Measurements from ENCODE around the gene FOXS1.
A peak's percentile ranks its signal among the peaks of the same experiment; 100 is the strongest.
"Not testable (repeated sequence)": the region's sequence is repeated elsewhere in the genome, so short reads cannot be mapped to it uniquely, and the experiment has no call there.

The FOXS1 gene

DNA sequence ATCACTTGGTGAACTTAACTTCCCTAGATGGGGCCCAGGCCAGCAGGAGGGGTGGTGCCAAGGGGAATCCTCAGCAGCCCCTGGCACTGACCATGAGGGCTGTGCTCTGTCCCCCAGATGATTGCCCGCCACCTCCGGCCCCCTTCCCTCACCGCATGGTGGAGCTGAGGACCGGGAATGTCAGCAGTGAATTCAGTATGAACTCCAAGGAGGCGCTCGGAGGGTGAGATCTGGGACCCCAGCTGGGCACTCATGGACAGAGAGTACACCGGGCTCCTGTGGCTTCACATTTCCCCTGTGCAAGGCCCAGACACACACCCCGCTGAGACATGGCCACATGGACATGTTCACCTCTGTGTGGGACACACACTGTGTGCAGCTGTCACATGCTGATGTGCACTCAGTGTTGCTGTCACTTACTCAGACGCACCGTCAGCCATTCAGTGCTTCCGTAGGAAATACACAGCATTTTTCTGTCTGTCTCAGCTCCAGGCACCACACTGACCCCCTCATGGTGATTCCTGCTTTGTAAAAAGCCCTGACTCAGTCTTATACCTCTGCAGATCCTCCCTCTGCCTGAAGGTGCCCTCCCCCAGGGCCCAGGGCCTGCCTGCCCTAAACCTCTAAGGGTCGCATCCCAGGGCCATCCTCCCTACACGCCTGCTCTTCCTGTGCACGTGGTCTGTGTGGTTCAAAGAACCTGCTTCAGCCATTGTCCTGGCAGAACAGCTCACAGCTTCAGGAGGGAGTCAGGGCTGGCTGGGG lies 21.9 kb downstream of the FOXS1 start:
- no peak for DNase-seq (ENCODE audit: low read depth in 2 of 2, low spot score in 1 of 2)

DNA sequence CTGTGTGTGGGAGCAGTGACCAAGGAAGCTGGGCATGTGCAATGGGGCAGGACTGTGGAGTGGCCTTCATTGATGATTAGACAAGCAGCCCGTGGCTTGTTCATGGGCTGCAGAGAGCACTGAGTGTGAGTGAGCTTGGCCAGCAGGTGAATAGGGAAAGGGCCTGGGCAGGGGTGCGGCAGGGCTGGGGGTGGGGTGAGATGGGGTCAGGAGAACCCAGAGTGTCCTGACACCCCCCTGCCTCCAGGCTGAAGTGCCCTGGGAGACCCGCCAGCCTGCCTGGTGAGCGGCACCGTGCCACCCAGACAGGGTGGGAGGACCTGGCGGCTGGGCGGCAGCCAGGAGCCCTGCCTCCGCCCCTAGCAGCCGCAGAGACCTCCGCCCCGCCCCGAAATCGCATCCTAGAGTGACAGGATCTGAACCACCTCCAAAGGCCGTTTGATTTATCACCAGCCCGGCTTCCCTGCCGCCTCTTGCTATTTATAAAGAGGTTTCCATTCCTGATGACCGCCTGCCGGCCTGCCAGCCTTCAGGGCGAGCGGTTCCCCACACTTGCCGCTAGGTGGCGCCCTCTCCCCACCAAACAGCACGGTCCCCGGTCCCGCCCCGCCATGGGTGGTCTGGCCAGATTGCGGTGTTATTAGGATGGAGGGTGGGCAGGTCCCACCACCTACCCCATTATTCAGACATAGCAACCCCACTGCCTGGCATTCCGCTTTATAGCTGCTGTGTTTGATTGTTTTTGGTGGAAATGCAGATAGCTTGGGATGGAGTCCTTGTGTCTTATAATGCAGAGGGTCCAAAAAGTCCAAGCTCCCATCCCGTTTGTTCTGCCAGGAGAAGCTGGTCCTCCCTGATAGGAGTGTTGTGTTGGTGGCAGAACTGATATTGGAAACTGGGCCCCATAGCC lies 22.7 kb downstream of the FOXS1 start:
- peak; percentile 57 to 62 for DNase-seq (ENCODE audit: low read depth in 2 of 2, low spot score in 1 of 2)

DNA sequence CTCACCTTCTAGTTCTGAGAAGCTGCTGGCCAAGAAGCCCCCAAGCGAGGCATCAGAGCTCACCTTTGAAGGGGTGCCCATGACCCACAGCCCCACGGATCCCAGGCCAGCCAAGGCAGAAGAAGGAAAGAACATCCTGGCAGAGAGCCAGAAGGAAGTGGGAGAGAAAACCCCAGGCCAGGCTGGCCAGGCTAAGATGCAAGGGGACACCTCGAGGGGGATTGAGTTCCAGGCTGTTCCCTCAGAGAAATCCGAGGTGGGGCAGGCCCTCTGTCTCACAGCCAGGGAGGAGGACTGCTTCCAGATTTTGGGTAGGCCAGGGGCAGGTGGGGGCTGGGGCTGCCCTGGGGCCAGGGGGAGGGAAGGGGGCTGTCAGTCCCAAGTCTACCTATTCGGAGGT lies 24.0 kb downstream of the FOXS1 start:
- no peak for DNase-seq (ENCODE audit: low read depth in 2 of 2, low spot score in 1 of 2)

DNA sequence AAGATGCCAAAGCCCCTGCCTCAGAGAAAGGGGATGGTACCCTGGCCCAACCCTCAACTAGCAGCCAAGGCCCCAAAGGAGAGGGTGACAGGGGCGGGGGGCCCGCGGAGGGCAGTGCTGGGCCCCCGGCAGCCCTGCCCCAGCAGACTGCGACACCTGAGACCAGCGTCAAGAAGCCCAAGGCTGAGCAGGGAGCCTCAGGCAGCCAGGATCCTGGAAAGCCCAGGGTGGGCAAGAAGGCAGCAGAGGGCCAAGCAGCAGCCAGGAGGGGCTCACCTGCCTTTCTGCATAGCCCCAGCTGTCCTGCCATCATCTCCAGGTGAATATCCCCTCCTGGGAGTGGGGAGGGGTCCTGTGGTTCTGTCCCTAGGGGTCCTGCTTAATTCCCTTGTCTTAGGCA lies 25.2 kb downstream of the FOXS1 start:
- no peak for DNase-seq (ENCODE audit: low read depth in 2 of 2, low spot score in 1 of 2)

DNA sequence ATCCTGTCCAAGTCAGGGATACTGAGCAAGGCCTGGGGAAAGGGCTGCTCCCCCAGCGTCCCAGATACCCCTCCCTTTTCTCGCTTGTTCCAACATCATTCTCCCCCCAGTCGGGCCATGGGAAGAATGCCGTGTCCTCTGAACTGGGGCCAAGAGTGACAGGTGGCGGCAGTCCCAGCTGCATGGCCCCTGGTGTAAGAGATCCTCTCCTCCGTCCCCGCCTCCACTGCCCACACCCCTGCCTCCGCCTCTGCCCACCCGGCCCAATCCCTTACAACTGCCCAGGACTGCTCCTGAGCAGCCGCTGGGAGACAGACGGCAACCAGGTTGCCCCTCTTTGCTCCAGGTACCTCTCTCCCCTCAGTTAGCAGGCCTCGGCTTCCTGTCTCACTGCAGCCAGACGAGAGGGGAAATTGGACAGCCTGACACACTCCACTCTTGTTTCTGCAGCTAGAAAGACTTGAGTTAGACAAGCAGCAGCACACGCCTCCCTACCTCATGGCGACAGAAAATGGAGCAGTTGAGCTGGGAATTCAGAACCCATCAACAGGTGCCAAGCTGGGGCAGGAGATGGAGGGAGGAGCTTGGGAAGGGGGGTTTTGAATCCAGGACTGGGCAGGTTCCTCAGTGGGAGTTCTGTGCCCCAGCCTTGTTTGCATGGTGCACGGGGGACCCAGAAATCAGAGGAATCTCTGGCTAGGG lies 26.2 kb downstream of the FOXS1 start, which contains the start of gene MYLK2:
TSS of gene MYLK2 (plus strand) at position 274 of the 702 bp plus-strand sequence. CDS start at position 499, 225 bp downstream.
- no peak for DNase-seq (ENCODE audit: low read depth in 2 of 2, low spot score in 1 of 2)

DNA sequence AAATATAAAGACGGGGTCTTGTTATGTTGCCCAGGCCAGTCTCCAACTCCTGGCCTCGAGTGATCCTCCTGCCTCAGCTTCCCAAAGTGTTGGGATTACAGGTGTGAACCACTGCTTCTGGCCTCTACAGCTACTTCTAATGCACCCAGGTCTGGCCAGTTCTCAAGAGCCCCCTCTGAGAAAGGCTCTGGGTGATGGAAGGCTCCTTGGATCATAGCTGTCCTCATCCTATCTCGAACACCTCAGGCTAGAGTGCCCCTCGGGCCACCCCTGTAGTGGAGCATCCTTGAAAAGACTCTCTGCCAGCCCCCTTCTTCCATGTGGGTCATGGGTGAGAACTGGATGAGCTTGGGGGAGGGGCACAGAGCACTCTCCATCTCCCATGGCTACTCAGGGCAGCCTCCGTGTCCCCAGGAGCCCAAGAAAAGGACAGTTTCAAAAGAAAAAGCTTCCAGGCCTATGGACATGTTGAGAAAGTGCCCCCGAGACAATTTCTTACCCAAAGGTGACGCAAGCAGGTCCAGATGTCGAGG lies 27.0 kb downstream of the FOXS1 start:
- DNase-seq (ENCODE audit: low read depth in 2 of 2, low spot score in 1 of 2), result no peak

DNA sequence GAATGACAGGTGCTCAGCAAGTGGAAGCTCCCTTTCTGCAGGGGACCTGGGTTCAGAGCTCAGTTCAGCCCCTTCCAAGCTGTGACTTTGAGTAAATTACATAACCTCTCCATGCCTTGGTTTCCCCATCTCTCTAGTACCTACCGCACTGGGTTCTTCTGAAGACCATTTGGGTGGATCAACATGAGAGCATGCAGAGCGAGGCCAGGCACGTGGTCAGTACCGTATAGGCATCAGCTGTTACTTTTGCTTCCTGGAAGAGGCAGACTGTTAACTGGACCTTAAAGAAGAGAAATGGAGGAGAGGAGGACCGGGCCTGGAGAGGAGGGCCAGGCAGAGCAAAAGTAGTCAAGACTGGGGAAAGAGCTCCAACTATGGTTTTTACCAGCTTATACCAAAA lies 27.9 kb downstream of the FOXS1 start:
- DNase-seq (ENCODE audit: low read depth in 2 of 2, low spot score in 1 of 2), result no peak

DNA sequence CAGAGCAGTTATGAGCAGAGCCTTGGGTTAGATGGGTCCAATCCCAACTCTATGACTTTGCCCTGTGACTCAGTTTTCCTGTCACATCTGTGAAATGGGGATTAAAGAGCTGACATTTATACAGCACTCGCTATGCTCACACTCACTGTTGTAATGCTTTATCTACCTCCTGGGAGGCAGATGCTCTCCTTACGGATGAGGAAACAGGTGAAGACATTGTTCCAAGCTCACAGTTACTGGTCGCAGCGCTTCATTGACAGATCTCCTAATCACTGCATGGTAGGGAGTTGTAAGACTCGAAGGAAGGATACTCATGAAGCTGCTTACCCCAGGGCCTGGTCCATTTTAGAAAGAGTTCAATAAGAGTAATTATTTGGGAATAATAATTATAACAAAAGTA lies 29.2 kb downstream of the FOXS1 start:
- DNase-seq (ENCODE audit: low read depth in 2 of 2, low spot score in 1 of 2), result no peak

DNA sequence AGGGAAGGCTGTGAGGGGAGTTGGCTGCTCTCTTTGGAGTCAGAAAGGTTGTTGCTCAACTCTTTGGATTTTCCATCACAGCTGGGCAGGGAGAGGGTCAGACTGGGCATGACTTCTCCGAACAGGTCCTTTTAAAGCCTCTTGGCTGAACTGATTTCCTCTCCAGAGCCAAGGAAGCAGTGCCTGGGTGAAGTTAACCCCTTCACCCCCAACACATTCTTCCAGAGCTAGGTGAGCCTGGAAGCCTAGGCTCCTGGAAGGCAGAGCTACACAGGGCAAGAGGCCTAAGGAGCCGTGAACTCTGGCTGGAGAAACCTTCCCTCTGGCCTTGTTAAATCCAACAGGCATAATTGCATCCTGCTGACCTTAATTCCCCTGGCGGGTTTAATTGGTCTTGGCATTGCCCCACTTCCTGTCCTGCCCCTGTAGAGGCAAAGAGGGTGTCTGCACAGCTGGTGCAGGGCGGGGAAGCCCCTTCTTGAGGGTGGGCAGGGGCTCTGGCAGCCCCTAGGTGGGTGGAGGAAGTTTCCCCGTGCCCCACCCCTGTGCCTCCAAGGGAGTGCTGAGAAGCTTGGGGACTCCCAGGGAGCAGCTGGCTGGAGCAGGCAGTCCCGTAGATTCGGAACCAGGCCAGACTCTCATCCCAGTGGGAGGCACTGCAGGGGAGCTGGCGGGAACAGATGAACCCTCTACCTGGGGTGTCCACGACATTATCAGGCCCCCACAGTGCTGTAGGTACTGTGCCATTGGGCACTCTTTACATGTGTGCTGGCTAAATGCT lies 29.8 kb downstream of the FOXS1 start:
- no peak for DNase-seq (ENCODE audit: low read depth in 2 of 2, low spot score in 1 of 2)

DNA sequence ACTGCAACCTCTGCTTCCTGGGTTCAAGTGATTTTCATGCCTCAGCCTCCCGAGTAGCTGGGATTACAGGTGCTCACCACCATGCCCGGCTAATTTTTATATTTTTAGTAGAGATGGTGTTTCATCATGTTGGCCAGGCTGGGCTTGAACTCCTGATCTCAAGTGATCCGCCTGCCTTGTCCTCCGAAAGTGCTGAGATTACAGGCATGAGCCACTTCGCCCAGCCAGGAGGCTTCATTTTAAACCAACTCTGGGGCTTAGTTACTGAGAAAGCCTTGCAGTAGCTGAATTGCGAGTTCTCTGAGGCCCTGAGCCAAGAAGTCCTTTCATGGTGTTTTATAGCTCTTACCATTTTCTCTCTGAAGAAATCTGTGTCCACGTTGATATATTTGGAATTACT lies 31.3 kb downstream of the FOXS1 start:
- not testable (repeated sequence) for DNase-seq (ENCODE audit: low read depth in 2 of 2, low spot score in 1 of 2)

DNA sequence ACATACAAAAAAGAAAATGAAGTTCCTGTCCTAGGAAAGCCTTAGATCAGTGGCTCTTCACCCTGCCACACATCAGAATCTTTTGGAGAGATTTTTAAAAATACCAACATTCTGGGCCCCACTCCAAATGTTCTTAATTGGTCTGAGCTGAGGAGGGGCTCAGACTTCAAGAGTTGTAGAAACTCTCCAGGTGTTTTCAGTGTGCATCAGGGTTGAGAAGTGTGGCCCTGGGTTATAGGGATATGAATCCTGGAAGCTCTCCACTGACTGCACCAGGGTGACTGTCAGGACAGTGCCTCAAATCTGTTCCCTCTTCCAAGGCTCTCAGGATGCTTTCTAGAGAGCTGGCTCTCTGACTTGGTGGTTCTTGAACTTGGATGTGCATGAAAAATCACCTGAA lies 31.8 kb downstream of the FOXS1 start:
- no peak for DNase-seq (ENCODE audit: low read depth in 2 of 2, low spot score in 1 of 2)

DNA sequence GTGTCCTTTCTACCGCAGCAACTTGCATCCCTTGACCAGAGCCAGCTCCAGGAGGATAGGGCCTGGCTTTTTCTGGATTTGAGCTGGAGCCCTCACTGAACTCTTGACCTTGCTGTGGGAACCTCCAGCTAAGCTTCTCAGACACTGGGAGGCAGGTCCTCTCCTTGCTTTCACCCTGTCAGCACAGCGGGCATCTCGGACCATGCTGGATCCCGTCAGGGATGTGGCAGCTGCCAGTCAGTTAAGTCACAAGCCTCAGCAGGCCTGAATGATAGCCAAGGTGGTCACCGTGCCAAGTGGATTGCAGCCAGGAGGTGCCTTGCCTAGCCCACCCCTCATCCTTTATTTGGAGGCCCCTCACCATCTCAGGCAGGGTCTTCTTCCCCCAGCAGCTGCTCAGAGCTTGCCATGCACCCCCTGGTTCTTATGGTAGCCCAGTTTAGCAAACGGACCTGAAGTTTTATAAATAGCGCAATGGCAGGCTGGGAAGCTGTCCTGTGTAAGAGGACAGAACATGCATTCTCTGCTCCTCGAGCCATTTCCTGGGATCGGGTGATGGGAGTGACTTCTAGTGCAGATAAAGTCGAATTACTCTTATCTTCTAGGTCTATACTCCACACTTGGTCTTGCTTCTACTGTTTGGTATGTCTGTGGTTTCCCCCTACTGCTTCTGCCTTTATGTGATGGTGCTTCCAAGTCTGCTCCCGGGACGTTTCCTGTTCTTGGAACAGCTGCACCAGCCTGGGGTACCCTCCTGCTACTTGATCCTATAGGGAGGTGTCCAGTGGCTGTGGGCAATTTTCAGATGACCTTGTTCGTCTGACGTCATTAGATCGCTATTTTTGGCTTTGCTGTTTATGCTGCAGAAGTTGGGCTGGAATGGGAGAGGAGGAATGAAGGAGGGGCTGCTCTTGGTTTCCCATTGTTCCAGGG lies 33.3 kb downstream of the FOXS1 start:
- DNase-seq (ENCODE audit: low read depth in 2 of 2, low spot score in 1 of 2), result no peak

DNA sequence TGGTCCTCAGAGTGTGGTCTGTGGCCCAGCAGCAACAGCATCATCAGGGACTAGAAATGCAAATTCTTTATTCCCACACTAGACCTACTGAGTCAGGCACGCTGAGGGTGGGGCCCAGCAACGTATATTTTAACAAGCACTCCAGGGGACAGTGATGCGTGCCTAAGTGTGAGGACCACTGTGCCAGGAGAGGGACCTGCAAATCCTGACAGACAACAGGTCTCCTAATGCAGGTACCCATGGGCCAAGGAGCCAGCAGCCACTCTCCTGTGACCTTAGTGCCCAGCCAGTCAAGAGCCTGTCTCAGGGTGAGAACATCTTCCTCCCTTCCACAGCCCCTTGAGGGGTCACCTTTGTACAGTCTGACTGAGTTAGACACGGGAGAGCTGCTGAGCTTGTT lies 34.2 kb downstream of the FOXS1 start:
- no peak for DNase-seq (ENCODE audit: low read depth in 2 of 2, low spot score in 1 of 2)

DNA sequence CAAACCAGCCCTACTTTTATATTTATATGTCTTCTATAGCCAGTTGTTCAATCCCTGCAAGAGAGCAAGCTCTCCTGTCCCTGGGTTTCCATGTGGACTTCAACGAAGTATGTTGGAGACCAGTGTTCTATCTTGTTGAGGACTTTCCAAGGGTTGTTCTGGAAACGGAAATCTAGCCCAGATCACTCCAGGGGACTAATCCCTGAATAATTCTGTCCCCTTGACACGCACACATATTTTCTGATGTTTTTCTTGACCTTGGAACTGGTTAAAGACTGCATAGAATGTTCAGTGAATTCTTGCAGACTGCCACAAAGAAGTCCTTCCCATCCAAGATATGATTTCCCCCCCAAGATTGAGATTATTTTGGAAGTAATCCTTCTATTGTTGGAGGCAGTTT lies 35.7 kb downstream of the FOXS1 start:
- no peak for DNase-seq (ENCODE audit: low read depth in 2 of 2, low spot score in 1 of 2)

DNA sequence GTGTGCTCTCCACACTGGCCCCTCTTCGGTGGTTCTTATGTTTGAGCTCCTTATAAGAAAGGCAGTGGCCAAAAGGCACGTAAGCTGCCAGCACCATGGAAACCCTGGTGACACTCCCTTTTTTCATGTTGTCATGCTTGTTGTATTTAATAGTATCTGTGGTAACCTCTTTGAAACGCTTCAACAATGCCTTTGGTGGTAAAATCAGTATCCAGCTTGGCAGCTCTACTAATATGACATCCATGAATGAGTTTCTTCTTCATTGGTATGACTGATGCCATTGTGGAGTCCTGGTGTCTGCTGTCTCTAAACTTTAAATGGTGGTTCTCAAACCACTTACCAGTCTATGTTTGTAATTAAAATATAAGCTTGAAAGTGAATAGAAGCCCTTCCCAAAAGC lies 36.9 kb downstream of the FOXS1 start:
- DNase-seq (ENCODE audit: low read depth in 2 of 2, low spot score in 1 of 2), result no peak

DNA sequence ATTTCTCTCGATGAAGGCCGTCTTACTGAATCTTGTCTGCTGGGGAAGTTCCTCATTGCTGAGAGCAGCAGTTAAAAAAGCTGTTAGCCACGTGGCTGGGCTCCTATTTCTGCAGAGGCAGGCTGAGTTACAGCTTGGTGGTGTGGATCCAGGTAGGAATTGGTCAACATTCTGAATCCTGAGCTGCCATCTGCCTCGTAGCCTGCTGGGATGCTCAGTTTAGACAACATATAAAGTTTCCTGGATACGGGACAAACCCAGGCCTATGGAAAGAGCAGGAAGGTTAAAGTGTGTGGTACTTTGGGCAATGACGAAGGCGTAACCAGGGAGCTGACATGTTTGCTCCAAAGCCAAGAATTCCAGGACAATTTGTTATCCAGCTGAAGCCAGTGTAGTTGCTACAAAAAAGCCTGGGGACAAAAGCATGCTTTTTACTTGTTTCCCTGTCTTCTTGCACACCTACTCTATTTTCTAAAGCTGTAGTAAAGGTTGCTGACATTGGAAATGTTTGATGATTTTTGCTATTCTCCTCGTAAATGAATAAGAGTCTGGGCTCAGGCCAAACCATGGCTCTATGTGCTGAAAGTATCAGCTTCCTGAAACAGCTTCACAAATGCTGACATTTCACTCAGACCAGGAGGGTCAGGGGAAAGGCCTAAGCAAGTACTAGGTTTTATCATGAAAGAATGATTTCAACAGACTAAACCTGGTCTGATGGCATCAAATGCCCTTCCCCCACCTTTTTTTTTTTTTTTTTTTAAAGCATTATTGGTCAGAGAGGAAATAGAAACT lies 38.6 kb downstream of the FOXS1 start:
- DNase-seq (ENCODE audit: low read depth in 2 of 2, low spot score in 1 of 2), result no peak

DNA sequence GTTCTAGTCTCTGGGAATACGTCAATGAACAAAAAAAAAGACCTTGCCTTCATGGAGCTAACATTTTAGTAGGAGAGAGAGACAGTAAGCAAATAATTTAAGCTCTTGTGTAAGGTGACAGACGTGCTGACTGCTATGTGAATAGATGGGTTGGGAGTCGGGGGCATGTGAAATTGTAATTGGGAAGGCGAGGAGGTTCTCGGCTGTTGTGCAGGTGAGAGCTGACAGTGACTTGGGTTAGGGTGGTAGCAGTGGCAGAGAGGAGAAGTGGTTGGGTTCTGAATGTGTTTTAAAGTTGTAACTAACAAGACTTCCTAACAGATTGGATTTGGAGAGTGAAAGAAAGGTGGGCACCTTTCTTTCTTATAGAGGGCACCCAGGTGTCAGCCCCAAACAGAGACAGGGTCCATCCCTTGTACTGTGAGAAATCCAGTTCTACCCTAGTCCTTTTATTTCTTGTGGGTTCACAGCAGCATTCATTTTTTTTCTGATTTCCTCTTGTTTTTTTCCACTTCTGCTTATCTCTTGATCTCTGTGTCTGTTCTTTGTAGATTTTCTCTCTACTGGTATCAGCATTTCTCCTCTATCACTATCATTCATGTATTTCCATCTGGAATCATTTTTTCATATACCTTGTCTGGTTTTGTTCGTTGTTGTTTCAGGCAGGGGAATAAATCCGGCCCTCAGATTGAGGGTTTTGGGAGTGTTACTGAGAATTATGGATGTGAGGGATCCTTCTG lies 41.7 kb downstream of the FOXS1 start:
- no peak for DNase-seq (ENCODE audit: low read depth in 2 of 2, low spot score in 1 of 2)

DNA sequence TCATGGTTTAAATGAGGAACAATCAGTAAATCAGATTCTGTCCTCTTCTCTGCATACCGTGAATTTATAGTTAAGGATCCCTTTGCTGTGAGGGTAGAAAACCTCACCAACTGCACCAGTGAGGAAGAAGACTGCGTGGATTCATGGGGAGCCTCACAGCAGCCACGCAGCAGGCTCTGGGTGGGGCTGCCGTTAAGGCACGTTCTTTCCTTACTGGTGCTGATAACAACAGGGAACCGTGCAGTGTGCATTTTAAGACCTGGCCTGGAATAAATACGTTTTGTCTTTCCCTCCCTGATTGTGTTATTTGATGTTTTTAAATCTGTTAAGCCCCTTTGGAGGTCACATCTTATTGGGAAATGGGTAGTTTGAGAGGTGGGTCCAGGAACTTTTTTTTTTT lies 43.9 kb downstream of the FOXS1 start:
- DNase-seq (ENCODE audit: low read depth in 2 of 2, low spot score in 1 of 2), result no peak

Data from stimulated activated CD8-positive, alpha-beta memory T cell treated with anti-CD3 and anti-CD28 coated beads, Interleukin-4, amount 100 ng/mL, for 1 hour (primary cell).